Activated CD4-positive, CD25-positive, alpha-beta regulatory T cell treated with anti-CD3 and anti-CD28 coated beads, Interleukin-2, amount 50 U/mL, for 16 hours (primary cell): ENCODE data around the gene CMTR1.

ENCODE experiments used
- DNase-seq: peaks from one replicate; pipeline ENCODE4 v3.0.0-alpha.2; 2020; ENCODE audit warnings: low read depth, low spot score

CMTR1 gene

GRCh38 chr6:37477656-37478435 lies 44.8 kb downstream of the CMTR1 start:
- DNase-seq: no peak

GRCh38 chr6:37478827-37479226 lies 45.8 kb downstream of the CMTR1 start:
- DNase-seq: no peak

GRCh38 chr6:37479266-37479854 lies 46.3 kb downstream of the CMTR1 start:
- DNase-seq: no peak

- no peak for DNase-seq
These were observed 47.2 kb downstream of the CMTR1 start for GRCh38 chr6:37480118-37480736.

DNA sequence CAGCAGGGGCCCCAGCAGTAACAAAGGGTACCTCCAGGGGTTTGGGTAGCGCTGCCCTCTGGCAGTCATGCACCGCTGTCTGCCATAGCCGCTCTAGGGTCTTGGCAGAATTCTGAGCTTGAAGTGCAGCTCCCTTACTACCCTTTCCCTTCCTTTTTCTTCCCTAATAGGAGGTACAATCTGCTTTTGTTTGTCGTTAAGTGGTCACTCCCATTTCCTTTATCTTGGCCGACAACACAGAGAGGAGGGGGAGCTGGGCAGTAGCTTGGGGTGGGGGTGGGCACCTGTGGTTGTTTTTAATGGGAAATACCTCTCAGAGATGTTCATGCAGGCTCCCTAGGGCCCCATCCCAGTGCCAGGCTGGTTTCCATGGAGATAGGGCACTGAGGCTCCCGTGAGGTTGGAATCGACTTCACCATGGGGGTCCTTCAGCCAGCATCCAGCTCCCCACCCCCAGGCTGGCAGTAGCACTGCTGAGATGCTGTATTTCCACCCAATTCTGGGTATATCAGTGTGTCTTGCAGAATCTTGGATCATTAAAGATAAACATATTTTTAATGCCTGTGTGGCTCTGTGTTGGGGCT lies 48.0 kb downstream of the CMTR1 start:
- no peak for DNase-seq

DNA sequence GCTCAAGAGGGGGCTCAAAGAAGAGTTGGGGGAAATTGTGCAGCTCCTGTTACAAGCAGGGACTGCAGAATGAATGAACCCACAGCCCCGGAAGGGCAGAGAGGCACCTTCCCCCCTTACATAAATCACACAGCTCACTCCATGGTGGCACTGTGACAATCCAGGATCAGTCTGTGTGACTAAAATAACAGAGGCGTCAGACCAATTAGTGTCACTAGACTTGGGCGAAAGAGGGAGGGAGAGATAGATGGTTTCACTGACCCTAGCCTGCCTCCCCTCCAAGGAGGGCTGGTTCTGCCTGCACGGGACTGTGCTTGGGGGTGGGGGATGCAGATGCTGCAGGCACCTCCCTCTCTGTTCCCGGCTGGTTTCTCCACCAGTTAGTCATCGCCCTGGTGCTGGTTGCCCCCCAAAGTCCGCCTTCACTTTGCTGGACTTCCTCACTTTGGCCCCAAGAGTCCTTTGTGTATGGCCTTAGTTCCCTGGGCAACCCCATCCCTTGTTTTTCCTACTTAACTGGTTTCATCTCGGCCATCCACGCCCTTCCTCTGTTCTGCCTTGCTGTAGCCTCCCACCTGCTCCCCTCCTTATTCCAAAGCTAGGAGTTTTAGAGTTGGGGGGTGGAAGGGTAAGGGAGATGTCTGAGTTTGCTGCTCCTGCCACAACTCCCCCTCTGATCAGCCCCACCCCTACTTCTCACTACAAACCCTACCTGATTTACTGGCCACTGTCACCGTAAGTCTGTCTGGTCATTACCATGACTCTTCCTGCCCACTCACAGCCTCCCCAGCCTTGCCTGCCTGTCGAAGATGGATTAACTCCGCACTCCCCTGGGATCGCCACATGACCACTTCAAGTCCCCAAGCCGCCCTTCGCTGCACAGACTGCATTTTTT lies 48.9 kb downstream of the CMTR1 start:
- DNase-seq: no peak

DNA sequence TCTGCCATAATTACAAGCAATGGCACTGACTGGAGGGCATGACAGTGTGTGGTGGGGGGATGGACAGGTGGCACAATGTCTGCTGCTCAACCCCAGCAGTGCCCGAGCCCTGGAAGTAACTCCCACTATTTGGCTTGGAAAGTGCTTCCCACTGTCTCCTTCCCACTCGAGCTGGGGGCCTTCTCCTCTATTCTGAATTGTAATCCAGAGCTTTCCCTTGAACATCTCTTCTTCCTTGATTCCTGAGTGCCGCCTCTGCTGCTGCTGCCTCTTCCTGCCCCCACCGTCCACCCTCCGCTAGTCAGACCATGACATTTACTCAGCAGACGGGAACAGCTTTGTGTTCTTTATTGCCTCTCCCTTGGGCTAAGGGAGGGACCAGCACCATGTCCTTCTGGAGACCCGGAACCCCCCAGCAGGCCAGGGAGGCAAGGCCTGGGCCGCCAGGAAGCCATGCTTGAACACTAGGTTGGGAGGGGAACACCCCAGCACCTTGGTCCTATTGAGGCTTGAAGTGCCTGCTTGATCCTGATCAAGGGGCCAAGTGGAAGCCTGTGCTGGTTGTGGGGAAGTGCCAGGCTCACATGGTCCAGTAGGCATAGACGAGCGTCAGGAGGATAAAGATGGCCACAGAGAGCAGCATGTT lies 49.7 kb downstream of the CMTR1 start:
- no peak for DNase-seq

DNA sequence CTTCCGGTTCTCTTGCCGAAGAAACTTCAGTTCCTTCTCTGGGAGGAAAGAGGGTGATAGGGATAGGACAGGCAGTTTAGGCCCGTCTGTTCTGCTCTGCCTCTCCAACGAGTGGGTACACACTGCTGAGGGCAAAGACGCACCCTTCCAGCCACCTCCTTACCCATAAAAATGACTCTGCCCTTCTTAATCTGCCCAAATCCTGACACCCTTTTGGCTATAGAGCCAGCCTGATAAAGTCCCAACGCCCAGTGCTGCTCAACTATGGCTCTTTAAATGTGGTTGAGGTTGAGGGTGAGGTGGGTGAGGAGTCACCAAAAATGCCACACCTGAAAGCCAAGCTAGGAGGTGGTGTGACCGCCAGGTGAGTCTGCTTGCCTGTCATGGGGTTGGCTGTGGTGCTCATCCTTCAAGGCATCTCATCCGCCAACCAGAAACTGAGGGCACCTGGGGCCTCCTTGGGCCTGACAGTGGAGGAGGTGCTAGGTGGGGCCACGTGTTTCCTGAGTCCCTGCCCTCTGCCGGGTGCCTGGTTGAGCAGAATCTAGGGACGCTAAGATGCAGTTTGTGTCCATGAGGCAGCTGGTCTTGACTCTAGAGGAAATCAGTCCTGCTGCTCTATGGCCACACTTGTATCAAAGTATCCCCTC lies 50.4 kb downstream of the CMTR1 start:
- DNase-seq: no peak

GRCh38 chr6:37483917-37484785 lies 51.1 kb downstream of the CMTR1 start:
- DNase-seq: peak; percentile 57

- DNase-seq: no peak
These were observed 51.8 kb downstream of the CMTR1 start for GRCh38 chr6:37484786-37485170.

DNA sequence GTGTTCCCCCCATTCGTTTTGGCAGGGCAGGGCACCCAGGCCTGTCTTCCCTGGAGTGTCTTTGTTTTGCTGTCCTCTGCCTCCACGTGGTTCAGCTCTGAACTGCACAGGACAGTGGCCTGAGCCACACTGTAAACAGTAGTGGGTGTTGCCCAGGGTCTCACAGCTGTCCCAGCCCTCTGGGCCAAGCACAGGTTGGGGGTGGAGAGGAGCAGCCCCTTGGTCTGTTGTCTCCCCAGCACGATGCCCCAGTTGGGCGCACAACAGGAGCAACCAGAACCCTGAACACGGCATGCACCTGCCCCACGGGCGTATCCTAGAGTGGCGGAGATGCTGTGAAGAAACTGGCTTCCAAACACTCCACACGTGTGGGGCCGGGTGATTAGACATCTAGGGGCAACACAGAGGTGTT lies 52.3 kb downstream of the CMTR1 start:
- no peak for DNase-seq

- no peak for DNase-seq
These were observed 53.3 kb downstream of the CMTR1 start for GRCh38 chr6:37486121-37486839.

- DNase-seq: no peak
These were observed 54.8 kb downstream of the CMTR1 start for GRCh38 chr6:37487591-37488380.

GRCh38 chr6:37488476-37488875 lies 55.5 kb downstream of the CMTR1 start:
- no peak for DNase-seq

- no peak for DNase-seq
These were observed 56.8 kb downstream of the CMTR1 start for GRCh38 chr6:37489697-37490336.

- DNase-seq: no peak
These were observed 57.6 kb downstream of the CMTR1 start for GRCh38 chr6:37490536-37491170.

- no peak for DNase-seq
These were observed 58.3 kb downstream of the CMTR1 start for GRCh38 chr6:37491171-37491829.
